Large intestine (tissue), 3 donors: Measurements from ENCODE around the gene CABP4. TPM values are rescaled to one million over a fixed set of nuclear protein-coding genes. Genes with fewer than 3 reads are reported as not detected.
A peak's percentile ranks its signal among the peaks of the same experiment; 100 is the strongest.
"Not testable (repeated sequence)": the region's sequence is repeated elsewhere in the genome, so short reads cannot be mapped to it uniquely, and the experiment has no call there.

Experiments
- DNase-seq, 2 donors: peaks; one replicate each; pipeline versions ENCODE4 v3.0.0 to v3.0.0-alpha.2; 2013
- H3K27ac ChIP-seq: one replicate; pipeline ENCODE4 v1.5.1; 2013; ENCODE audit warnings: low read length
- H3K27me3 ChIP-seq: 2 replicates; pipeline ENCODE4 v1.6.1; 2013; ENCODE audit warnings: low read length; ENCODE audit not compliant: control insufficient read depth, insufficient read depth
- H3K36me3 ChIP-seq: 2 replicates; pipeline ENCODE4 v1.6.1; 2013; ENCODE audit warnings: low read length; ENCODE audit not compliant: control insufficient read depth, insufficient read depth
- H3K4me1 ChIP-seq: one replicate; pipeline ENCODE4 v1.6.1; 2013; ENCODE audit warnings: low read length; ENCODE audit not compliant: control insufficient read depth, insufficient read depth
- H3K4me3 ChIP-seq: one replicate; pipeline ENCODE4 v1.5.1; 2013; ENCODE audit warnings: low read length
- H3K9me3 ChIP-seq: one replicate; pipeline ENCODE4 v1.6.1; 2013; ENCODE audit warnings: mild to moderate bottlenecking, low read depth, low read length, moderate library complexity; ENCODE audit not compliant: control insufficient read depth
- WGBS: methylation state at CpG from one replicate; pipeline ENCODE4 v1.1.5; 2013; ENCODE audit warnings: low lambda C conversion rate; ENCODE audit not compliant: insufficient coverage; 5-methylcytosine and 5-hydroxymethylcytosine counted together
- polyA plus RNA-seq: library from polyadenylated mRNA; unstranded; fragments of 120-200 nt; gene quantifications from one replicate; pipeline ENCODE4 v1.2.1, GENCODE V29; 2013

CABP4 gene
- polyA plus RNA-seq, 1 donor: 0.90 TPM

GRCh38 chr11:67468759-67469507 lies 13.8 kb downstream of the CABP4 start, which contains the start of gene TMEM134:
TMEM134 (minus strand) TSS chr11:67469251; CDS start chr11:67469192, 59 bp downstream.
- H3K4me1 ChIP-seq: peaks cover 19% of the 10 kb centered on the region
- peaks cover 3% of the 10 kb centered on the region for H3K9me3 ChIP-seq
- DNase-seq: peak; percentile 92
- no peaks in the 10 kb centered on the region for H3K36me3 ChIP-seq
- H3K27ac ChIP-seq: peak within 1 kb of the TSS; percentile 93
- peak within 1 kb of the TSS; percentile 96 for H3K4me3 ChIP-seq
- WGBS: no CpG with 5 or more reads among the region's 76 CpGs
- H3K27me3 ChIP-seq: no peaks in the 10 kb centered on the region

GRCh38 chr11:67469508-67469811 lies 14.3 kb downstream of the CABP4 start:
- Histone ChIP-seq H3K36me3 (no peaks in the 10 kb centered on the region), H3K27ac (peak overlapping the region; percentile 81), H3K9me3 (no peaks in the 10 kb centered on the region), H3K27me3 (no peaks in the 10 kb centered on the region), H3K4me1 (peaks cover 14% of the 10 kb centered on the region), H3K4me3 (peak overlapping the region; percentile 96)
- no CpG with 5 or more reads among the region's 9 CpGs for WGBS
- DNase-seq: no peak

GRCh38 chr11:67470337-67471002 lies 15.3 kb downstream of the CABP4 start:
- WGBS: 70% methylated on average over 4 of the region's 8 CpGs
- no peaks in the 10 kb centered on the region for H3K36me3 ChIP-seq
- no peaks in the 10 kb centered on the region for H3K27me3 ChIP-seq
- H3K4me1 ChIP-seq: peaks cover 14% of the 10 kb centered on the region
- H3K9me3 ChIP-seq: no peaks in the 10 kb centered on the region
- H3K27ac ChIP-seq: no peak overlapping the region
- DNase-seq: no peak
- no peak overlapping the region for H3K4me3 ChIP-seq

GRCh38 chr11:67472882-67473281 lies 17.7 kb downstream of the CABP4 start:
- Histone ChIP-seq H3K27me3 (no peaks in the 10 kb centered on the region), H3K4me3 (no peak overlapping the region), H3K36me3 (no peaks in the 10 kb centered on the region), H3K9me3 (peaks cover 2% of the 10 kb centered on the region), H3K4me1 (peaks cover 5% of the 10 kb centered on the region), H3K27ac (no peak overlapping the region)
- no CpG with 5 or more reads among the region's 7 CpGs for WGBS
- no peak for DNase-seq

GRCh38 chr11:67476692-67477091 lies 21.5 kb downstream of the CABP4 start:
- WGBS: no CpG with 5 or more reads among the region's 10 CpGs
- DNase-seq, H3K27ac ChIP-seq, H3K4me1 ChIP-seq, H3K27me3 ChIP-seq, H3K9me3 ChIP-seq, H3K36me3 ChIP-seq, H3K4me3 ChIP-seq: not testable (repeated sequence)

- H3K9me3 ChIP-seq, H3K4me3 ChIP-seq, DNase-seq, H3K36me3 ChIP-seq, H3K27me3 ChIP-seq, H3K4me1 ChIP-seq, H3K27ac ChIP-seq: not testable (repeated sequence)
- no CpG with 5 or more reads among the region's 16 CpGs for WGBS
Observed at GRCh38 chr11:67477344-67478050, 22.3 kb downstream of the CABP4 start.

GRCh38 chr11:67482275-67482826 lies 27.2 kb downstream of the CABP4 start:
- peak overlapping the region; percentile 53 for H3K27ac ChIP-seq
- H3K4me3 ChIP-seq: peak overlapping the region; percentile 49
- H3K36me3 ChIP-seq: peaks cover 3% of the 10 kb centered on the region
- peaks cover 4% of the 10 kb centered on the region for H3K9me3 ChIP-seq
- WGBS: 30% methylated on average over 4 of the region's 19 CpGs
- no peaks in the 10 kb centered on the region for H3K27me3 ChIP-seq
- no peak for DNase-seq
- H3K4me1 ChIP-seq: peaks cover 11% of the 10 kb centered on the region

- Histone ChIP-seq H3K4me1 (peaks cover 11% of the 10 kb centered on the region), H3K4me3 (peak within 1 kb of the TSS; percentile 49), H3K9me3 (peaks cover 4% of the 10 kb centered on the region), H3K36me3 (peaks cover 10% of the 10 kb centered on the region), H3K27ac (peak within 1 kb of the TSS; percentile 53), H3K27me3 (no peaks in the 10 kb centered on the region)
- DNase-seq: peak; percentile 98 to 99
- WGBS: no CpG with 5 or more reads among the region's 60 CpGs
Observed at GRCh38 chr11:67482827-67483798, 28.0 kb downstream of the CABP4 start, which contains the start of gene AIP. AIP (plus strand) TSS chr11:67483026; CDS start chr11:67483159, 133 bp downstream.

GRCh38 chr11:67483831-67484665 lies 28.9 kb downstream of the CABP4 start:
- H3K4me1 ChIP-seq: peaks cover 11% of the 10 kb centered on the region
- H3K9me3 ChIP-seq: peaks cover 4% of the 10 kb centered on the region
- no peak overlapping the region for H3K4me3 ChIP-seq
- H3K27me3 ChIP-seq: no peaks in the 10 kb centered on the region
- peaks cover 14% of the 10 kb centered on the region for H3K36me3 ChIP-seq
- no peak overlapping the region for H3K27ac ChIP-seq
- no peak for DNase-seq
- WGBS: 93% methylated on average over 3 of the region's 16 CpGs
